Gastrocnemius medialis (tissue), 4 donors: ENCODE data around the gene PIP4K2C.

Experiments used
- CTCF ChIP-seq, 5 experiments: fragments of 450-650 bp in 3 of 5; fragments of 200-600 bp in 2 of 5; sonication (generic) in 2 of 5; IDR thresholded peaks in 4 of 5; conservative IDR thresholded peaks in 1 of 5; 1 replicate in 4 of 5; 2 replicates in 1 of 5; pipeline ENCODE4 v1.5.1; 2016 to 2019; ENCODE audit warnings: antibody characterized with exemption in 5 of 5, mild to moderate bottlenecking in 3 of 5, moderate library complexity in 3 of 5
- POLR2A ChIP-seq, 2 donors: fragments of 450-650 bp; IDR thresholded peaks; one replicate each; pipeline ENCODE4 v1.6.1; 2017; ENCODE audit warnings: antibody characterized with exemption in 2 of 2, mild to moderate bottlenecking in 2 of 2, moderate library complexity in 2 of 2

GRCh38 chr12:57577981-57578758 lies 12.8 kb upstream of the PIP4K2C start:
- TF ChIP-seq CTCF (IDR thresholded peaks at IDR 0.05 in 4 of 5, conservative IDR thresholded peaks at IDR 0.05 in 1 of 5) = no peak
- no peak for TF ChIP-seq POLR2A (IDR thresholded peaks at IDR 0.05)
